Measurements from ENCODE around the gene VSIG2.

Gene VSIG2

DNA sequence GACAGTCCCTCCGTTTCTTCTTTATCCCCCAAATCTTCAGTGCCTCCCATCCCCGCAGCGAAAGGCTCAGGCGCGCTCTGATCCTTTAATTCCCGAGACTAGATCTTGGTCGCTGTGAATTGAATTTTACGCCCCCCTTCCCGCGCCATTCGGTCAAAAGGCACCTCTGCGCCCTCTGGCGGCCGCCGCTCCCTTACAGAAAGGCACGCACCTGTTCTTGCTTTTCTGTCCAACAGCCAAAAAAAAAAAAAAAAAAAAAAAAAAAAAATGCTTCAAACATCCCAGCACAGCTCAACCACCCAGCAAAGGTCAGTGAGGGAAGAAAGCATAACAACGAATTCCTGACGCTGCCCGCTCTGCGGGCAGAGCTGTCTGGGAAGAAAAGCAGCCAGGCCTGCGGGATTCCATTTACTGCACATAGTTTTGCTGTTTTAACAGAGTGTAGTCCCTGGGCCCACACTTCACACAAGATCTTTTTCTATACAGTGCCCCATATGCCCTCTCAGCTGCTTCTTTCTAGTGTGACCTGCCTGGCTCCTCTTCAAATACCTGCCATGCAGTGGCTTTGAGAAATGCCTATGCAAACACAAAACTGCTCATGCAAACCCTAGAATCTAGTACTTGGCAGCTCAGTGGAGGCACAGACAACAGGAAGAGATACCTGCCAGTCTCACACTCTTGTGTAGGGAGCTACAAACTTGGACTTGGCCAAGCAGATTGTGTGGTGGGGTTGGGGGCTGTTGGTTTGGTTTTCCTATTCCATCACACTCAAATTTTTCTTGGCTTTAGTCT lies 11.3 kb upstream of the VSIG2 start:
- peak; percentile 37 for DNase-seq (ENCODE audit: low read depth)

DNA sequence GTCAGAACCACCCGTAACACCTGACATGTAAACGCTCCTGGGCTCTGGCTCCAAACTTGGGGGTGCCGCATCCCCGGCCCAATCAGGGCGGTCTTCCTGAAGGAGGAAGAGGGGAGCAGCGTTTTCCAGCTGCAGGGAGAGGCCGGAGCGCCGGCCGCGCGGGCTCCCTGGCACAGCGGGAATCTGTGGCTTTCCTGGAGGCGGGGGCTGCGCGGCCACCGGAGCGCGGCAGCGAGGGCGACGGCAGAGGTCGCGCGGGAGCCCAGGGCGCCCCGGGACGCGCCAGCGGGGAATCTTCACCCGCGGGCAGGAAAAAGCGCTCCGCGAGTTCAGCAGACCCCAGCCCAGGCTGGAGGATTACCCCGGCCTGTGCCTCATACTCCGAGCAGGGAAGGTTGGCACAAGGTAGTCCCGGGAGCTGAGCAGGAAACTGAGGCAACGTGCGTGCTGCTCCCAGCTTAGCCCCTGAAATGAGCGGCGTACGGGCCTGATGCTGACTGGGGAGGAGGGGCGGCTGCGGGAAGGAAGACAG lies 10.6 kb upstream of the VSIG2 start:
- no peak for DNase-seq (ENCODE audit: low read depth)

DNA sequence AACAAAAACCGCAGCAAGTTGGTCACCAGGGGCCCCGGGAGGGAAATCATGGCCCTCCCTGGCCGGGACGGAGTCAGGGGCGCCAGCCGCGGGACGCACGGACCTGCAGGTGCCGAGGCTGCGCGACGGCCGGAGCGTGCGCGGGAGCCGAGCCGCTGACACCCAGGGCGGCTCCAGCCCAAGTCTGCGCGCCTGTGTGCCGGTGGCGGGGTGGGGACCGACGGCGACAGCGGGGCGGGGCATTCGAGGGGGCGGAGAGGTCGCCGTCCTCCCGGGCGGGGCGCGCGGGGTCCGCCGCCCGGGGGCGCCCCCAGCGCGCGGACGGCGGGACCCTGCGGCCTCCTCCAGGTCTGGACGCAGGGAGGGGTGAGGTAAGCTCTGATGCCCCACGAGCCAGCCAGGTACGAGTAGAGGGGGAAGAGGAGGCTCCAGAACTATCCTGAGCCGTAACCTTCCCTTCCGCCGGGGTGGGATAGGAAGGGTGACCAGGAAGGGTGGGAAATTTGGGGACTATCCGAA lies 10.1 kb upstream of the VSIG2 start, which contains the start of gene ESAM:
Gene ESAM, minus strand, starts transcription at position 186 of the 519 bp plus-strand sequence. Its CDS starts 136 bp downstream, at position 50.
- DNase-seq (ENCODE audit: low read depth), result no peak

DNA sequence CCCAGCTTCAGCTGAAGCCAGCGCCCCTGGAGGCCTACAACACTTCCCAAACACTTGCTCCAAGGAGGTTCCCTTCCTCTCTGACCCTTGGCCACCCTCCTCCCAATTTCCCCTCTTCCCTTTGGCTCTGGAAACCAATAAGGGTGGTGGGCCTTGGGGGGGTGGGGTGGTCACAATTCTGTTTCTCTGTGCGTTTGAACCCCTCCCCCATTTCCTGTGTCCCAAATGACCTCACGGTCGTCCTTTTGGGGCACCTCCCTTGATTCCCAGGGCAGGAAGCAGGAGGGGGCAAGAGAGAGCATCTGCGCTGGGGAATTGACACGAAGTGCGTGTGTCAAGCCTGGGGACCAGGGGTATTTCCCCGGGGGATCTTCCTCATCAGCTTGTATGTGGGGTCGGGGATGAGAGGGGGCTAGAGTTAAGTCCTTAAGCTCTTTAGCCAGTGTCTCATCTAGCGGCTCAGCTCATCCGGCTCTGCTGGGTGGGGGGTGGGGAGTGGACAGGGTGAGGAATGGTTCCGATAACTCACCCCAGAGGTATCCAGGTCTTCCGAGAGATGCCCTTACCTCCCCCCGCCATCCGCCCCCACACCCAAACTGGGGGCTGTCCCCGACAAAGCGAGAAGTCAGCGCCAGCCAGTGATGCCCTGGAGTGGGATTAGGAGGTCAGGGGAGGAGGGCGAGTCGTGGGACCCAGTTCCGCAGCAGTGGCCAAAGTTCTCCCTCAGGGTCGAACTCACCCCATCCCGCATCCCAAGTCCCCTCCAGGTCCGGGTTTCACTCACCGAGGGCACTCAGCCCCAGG lies 9.4 kb upstream of the VSIG2 start:
- no peak for DNase-seq (ENCODE audit: low read depth)

DNA sequence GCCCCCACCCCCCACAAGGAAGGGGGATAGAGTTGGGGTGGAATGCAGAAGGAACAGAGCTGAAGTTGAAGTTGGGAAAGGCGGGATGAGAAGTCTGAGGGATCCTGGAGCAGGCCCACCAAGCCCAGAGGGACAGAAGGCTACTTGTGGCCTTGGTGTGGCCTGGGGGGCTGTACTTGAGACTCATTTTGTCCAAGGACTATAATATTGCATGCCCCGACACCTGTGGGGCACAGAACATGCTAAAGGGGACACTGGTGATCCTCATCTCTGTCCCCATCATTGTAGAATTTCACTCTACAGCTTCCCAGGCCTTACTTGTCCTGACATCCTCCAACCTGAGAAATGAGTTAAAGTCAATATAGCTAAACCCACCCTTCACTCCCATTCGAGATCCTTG lies 8.8 kb upstream of the VSIG2 start:
- no peak for DNase-seq (ENCODE audit: low read depth)

DNA sequence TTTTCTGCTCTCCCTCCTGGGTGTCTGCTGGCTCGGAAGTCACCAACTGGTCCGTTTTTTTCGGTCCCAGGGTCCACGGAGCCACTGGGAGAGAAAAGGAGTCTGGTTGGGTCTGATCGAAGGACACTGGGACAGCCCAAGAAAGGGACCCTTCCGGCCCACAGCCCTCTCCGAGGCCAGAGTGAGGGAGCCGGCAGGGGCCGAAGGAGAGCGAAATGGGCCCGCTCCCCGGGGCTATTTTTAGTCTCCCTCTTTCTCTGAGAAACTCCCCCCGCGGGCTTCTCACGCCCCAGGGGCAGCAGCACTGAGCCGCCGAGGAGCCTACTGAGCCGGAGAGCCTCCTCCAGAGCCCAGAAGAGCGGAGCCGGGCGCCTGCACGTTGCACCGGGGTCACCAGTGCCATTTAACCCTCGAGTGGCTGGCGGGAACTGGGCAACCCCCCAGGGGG lies 8.2 kb upstream of the VSIG2 start:
- no peak for DNase-seq (ENCODE audit: low read depth)

DNA sequence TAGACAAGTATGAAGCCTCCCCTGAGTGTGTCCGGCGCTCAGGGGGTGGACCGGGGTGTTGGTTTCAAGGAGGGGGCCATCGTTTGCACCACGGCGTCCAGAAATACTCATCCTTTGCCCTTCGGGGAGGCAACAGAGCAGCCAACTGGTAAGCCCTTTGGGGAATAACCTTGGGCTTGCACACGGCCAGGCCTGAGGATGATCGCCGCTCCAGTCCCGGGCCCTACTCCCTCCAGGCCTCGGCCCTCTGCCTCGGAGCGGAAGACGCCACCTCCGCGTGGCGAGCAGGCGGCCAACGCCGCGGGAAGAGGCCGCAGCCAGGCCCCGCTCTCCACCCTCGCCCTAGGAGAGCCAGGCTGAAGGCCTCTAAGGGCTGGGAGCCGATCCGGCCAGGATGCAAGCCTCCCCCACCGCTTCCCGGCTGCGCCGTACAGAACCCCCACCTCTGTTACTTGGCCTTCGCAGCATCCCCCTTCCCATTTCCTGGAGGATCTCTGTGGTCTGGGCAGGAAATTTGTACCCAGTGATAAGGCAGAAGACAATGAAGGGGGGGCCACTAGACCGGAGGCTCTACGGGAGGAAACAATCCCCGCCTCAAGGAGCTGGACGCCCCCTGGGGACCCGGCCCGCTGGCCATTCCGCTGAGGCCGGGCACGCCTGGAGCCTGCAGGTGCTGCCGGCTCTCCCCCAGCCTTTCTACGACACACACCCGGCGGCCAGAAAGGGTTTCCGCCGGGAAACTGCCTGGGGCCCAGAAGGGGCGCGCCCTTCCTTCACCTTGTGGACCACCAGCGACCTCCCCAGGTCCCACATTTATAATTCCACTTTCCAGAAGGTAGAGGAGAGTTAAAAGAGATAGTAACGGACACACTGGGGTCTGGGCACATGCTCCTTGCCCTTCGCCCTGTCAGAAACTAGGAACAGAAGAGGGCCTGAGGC lies 7.5 kb upstream of the VSIG2 start:
- DNase-seq (ENCODE audit: low read depth), result no peak

DNA sequence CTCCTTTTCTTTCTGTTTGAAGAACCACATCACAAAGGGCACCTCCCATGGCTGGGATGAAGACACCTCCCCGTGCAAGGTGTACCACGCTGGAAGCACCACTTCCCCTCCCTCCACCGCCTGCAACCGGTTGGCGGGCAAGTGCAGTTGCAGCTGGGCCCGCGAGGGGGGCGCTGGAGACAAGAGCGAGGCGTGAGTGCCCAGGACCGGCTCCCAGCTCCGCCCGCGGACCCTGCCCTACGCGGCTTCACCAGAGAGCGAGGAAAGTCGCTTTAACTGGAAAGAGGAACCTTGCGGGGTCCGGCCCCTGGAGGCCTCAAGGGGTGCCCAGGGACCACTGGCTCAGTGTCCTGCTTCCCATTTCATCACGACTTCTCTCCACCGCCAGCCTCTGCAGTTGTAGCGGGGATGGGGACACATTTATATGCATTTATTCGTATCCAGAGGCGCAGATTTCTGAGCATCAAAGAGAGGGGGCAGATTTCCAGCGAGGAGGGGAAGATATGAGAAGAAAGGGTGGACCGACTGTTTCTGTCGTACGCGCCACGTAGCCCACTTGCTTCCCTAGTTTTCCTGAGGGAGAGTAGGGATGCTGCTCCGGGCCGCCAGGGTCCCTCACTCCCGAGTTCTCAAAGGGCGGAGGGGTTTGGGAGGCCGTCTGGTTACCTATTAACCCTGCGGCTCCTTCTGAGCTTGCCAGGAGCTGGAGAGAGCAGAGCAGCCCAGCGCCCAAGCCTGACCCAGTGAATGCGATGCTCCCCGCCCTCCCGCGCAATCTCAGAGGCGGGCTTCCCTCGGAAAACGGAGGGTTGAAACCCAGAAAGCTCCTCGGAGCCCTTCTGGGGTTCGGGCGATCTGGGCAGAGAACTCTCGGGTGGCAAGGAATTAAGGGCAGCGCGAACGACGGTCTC lies 6.6 kb upstream of the VSIG2 start:
- peak; percentile 39 for DNase-seq (ENCODE audit: low read depth)

DNA sequence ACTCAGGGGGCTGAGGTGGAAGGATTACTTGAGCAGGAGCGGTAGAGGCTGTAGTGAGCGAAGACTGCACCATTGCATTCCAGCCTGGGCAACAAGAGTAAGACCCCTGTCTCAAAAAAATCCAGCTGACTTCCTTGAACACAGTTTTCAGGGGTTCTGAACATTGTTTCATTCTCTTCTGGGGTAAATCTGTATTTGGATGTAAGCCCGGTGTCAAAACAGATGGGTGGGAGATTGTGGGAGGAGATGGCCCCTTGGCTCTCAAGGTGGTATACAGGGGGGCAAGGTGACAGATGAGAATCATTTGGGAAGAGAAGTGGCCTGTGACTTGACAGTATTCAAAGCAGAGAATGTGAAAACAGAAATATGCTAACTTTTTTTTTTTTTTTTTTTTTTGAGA lies 5.3 kb upstream of the VSIG2 start:
- DNase-seq (ENCODE audit: low read depth), result no peak

DNA sequence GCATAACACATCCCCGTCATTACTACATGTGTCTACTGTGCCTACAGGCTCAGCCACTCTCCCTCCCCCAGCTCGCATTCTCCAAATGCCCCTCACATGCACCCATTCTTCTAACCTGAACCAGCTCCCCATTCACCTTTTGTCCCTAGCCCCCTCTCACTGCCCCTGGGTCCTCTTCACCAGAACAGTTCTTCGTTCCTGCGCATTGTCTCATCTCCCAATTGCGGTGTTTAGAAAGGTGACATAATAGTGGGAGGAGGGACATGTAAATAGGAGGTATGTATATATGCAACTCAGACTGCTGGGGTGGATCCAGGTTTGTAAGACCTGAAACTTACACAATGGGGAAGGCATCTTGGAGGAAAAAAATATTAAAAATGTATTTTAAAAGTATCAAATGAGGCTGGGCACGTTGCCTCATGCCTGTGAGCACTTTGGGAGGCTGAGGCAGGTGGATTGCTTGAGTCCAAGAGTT lies 4.7 kb upstream of the VSIG2 start:
- DNase-seq (ENCODE audit: low read depth), result no peak

DNA sequence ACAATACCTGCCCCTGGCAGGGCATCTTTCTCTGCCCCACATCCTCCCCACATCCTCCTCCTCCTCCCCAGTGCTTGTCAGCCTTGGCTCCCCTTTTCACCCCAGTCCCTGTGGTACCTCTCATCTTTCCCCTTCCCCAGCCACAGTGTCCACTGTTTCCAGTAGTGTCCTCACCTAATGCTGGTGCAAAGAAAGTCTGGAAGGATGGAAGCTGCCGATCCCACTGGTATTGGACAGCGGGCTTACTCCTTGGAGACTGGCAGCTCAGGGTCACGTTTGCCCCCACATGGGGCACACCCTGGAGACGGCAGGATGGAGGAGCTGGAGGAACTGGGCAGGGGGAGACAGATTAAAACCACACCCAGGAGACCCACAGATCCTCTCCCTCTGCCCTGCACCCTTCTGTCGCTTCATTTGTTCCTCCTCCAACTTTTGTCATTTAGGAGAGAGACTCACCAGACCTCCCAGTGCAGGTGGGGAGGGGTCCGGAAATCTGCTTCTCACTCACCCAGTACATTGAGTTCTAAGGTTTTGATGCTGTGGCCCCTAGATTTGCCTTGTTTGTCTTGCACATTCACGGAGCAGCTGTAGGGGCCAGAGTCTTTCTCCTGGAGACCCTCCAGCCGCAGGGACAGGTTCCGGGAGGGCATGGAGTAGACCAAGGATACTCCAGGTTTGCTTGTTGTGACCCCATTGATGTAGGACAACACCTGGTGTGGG lies 4.1 kb upstream of the VSIG2 start:
- no peak for DNase-seq (ENCODE audit: low read depth)

DNA sequence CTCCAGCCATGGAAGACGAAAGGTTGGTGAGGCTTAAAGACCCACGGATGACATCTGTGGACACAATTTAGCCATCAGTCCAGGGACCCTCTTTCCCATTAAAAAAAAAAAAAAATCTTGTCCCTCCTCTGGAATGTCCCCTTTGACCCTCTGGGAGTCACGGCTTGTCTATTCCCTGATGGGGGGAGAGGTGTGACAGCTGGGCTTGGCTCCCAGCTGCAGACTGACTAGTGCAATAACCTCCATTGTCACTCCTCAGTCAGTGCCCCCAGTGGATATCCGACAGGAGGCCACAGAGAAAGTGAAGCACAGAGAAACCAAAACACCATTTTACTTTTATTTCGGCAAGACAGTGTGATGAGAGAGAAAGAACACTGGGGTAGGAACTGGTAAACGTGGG lies 2.7 kb upstream of the VSIG2 start:
- no peak for DNase-seq (ENCODE audit: low read depth)

DNA sequence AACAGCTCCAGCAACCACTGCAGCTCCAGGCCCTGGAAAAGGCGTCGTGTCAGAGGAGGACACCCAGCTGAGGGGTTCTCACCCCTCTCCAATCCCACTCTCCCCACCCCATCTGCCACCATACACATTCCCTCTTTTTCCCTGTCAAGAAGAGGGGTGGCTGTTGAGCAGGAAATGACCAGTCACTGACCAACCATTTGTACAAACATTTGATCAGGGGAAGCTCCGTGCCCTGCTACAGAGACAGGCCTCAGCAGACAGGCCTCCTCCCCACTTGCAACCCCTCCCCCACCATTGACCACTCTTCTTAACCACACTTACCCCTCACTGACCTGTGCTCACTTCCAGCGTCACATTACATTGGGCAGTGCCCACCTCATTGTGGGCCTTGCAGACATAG lies 2.3 kb upstream of the VSIG2 start:
- DNase-seq (ENCODE audit: low read depth), result no peak

DNA sequence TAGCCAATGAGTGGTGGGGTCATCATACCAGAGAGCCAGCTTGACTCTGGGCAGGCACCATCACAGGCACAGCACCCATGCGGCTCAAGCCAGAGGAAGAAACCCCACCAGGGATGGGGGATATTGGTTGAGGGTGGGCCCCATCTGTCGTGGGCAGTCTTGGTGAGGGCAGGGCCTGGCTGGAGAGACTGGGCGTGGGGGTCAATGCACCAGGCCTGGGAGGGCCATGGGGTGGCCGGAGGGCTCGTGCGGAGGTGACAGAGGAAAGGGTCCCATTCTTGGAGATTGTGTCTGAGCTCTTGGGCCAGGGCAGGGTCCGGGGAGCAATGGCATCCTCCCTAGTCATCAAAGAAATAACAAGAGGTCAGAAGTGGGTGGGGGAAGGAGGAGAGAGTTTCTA lies 1.6 kb upstream of the VSIG2 start:
- DNase-seq (ENCODE audit: low read depth), result no peak

DNA sequence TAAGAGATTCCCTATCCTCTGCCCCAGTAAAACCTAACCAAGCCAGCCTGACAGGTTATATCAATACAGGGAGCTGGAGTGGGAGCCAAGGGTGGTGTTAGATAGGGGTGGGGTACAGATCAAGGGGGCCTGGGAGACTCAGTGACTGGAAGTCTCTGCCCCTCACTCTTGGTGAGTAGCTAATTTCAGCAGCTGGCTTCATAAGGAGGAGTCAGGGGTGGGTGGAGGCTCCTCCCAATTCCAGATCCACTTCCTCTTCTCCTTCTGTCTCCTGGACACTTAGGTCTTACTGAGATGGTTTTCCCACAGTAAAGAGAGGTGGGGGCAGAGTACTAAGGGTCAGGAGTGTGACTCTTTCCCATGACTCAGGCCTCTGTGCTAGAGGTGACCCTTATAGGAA lies 1.1 kb upstream of the VSIG2 start:
- no peak for DNase-seq (ENCODE audit: low read depth)

DNA sequence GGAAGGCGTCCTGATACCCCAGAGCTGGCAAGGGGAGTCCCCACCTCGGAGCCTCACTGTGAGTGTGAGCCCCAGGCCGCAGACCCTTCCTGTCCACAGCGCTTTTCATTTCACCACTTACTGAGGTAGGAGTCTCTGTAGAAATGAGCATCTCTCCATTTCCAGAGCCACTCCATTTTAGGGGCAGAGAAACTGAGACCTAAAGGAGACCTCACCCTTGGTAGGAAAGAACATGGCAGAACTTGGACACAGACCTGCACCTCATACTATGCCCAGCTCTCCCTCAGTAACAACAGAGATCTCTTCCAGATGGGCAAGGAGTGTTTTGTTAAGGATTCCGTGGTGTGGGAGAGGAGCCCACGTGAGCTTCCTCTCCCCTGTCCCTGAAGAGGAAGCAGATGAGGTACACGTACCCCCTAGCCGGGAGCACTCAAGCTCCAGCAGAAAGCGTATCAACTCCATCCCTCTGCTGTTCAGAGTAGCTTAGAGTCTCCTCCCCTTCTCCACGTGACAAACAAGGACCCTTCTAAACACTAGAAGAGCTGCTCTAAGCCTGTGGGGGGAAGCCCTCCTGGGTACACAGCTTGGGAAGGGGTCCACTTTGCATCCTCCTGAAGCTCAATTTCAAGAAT lies 532 bp upstream of the VSIG2 start:
- DNase-seq (ENCODE audit: low read depth), result no peak

DNA sequence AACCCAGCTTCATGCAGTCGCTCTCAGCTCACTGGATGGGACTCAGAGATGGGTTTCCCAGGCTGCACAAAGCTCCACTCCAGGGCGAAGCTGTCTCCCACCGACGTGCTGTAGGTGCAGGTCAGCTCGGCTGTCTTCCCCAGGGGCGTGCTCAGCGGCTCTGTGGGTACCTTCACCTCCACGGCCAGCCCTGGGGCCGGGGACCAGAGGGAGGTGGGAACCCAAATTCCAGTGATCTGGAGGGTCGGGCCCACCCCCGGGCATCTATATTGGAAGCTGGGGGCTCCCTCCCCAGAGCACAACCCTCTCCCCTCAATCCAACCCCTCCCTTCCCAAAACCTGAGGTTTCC lies 689 bp downstream of the VSIG2 start:
- no peak for DNase-seq (ENCODE audit: low read depth)

DNA sequence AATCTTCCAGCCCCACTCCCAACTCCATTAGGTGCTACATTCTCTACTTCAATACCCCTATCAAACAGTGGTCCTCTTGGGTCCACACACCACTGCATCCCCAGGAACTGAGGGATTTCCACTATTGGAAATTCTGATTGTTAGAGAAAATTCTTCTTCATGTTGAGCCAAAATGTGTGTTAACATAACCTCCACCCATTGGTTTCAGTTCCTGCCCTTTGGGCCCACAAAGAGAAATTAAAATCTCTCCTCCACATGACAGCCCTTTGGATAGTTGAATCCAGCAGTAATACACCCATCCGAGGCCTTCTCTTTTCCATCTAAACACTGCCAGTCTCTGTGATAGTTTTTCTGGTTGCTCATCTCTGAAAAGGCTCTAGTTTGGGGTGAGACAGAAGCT lies 2.1 kb downstream of the VSIG2 start:
- DNase-seq (ENCODE audit: low read depth), result no peak

Data from fibroblast of the conjunctiva (primary cell).